IMR-90 (cell line): Measurements from ENCODE around the gene SERPINC1. TPM values are rescaled to one million over a fixed set of nuclear protein-coding genes. Genes with fewer than 3 reads are reported as not detected.

Experiments
- ATAC-seq: fragments of 200-7000 bp; cut with Tn5 transposase; 2 replicates; pipeline ENCODE4 v1.9.1; 2020; ENCODE audit warnings: low read depth, mild to moderate bottlenecking, moderate library complexity
- BruUV-seq: library from RNA; stranded (reverse); fragments of 400-500 nt; replicated peaks from 2 replicates; lab custom pipeline; 2021; lab: Mats Ljungman, UMichigan
- CTCF ChIA-PET: fragments of 300-600 bp; formaldehyde crosslinking; extraction: SDS; loops from one replicate; lab custom pipeline; 2021; ENCODE audit warnings: antibody characterized with exemption; lab: Yijun Ruan, JAX
- POLR2A ChIA-PET: fragments of 300-600 bp; sonication (Branson Sonifier 250); formaldehyde crosslinking; loops from one replicate; lab custom pipeline; 2022; ENCODE audit warnings: antibody characterized with exemption; ENCODE audit not compliant: unreplicated experiment; lab: Charles Lee
- DNase-seq: peaks from one replicate; pipeline ENCODE4 v3.0.0; 2013
- H2AFZ ChIP-seq: replicated peaks from 2 replicates; pipeline ENCODE3; 2013; ENCODE audit warnings: low read length, mild to moderate bottlenecking; ENCODE audit not compliant: poor library complexity
- H2AK5ac ChIP-seq: 2 replicates; pipeline ENCODE4 v1.6.1; 2013; ENCODE audit warnings: low read depth, low read length, inconsistent platforms
- H2AK9ac ChIP-seq: replicated peaks from 2 replicates; pipeline ENCODE3; 2013; ENCODE audit warnings: mild to moderate bottlenecking, low read depth, low read length, moderate library complexity; ENCODE audit not compliant: poor library complexity
- H2BK120ac ChIP-seq: 2 replicates; pipeline ENCODE4 v1.6.1; 2013; ENCODE audit warnings: low read depth, low read length, inconsistent platforms
- H2BK15ac ChIP-seq: 3 replicates; pipeline ENCODE4 v1.6.1; 2013; ENCODE audit warnings: low read depth, low read length, inconsistent platforms
- H2BK20ac ChIP-seq: 2 replicates; pipeline ENCODE4 v1.6.1; 2013; ENCODE audit warnings: low read depth, mild to moderate bottlenecking, inconsistent platforms, low read length, moderate library complexity
- H2BK5ac ChIP-seq: 2 replicates; pipeline ENCODE4 v1.6.1; 2013; ENCODE audit warnings: mild to moderate bottlenecking, low read depth, low read length, inconsistent platforms; ENCODE audit not compliant: poor library complexity, severe bottlenecking
- H3K14ac ChIP-seq: replicated peaks from 2 replicates; pipeline ENCODE4 v1.6.1; 2013; ENCODE audit warnings: low read depth, low read length, inconsistent platforms
- H3K18ac ChIP-seq: 2 replicates; pipeline ENCODE4 v1.6.1; 2013; ENCODE audit warnings: low read depth, low read length, control low read depth
- H3K23ac ChIP-seq: 2 replicates; pipeline ENCODE4 v1.6.1; 2013; ENCODE audit warnings: low read depth, low read length, inconsistent platforms
- H3K27ac ChIP-seq: 2 replicates; pipeline ENCODE4 v1.5.1; 2013; ENCODE audit warnings: mild to moderate bottlenecking, control low read depth, low read length; ENCODE audit not compliant: insufficient read depth
- H3K27me3 ChIP-seq: 2 replicates; pipeline ENCODE4 v1.6.1; 2013; ENCODE audit warnings: low read length; ENCODE audit not compliant: control insufficient read depth, insufficient read depth
- H3K36me3 ChIP-seq: 2 replicates; pipeline ENCODE4 v1.6.1; 2013; ENCODE audit warnings: low read length, mixed read lengths; ENCODE audit not compliant: control insufficient read depth, insufficient read depth
- H3K4ac ChIP-seq: 2 replicates; pipeline ENCODE4 v1.6.1; 2013; ENCODE audit warnings: low read depth, low read length, inconsistent platforms
- H3K4me1 ChIP-seq: 2 replicates; pipeline ENCODE4 v1.6.1; 2013; ENCODE audit warnings: low read length, mixed read lengths; ENCODE audit not compliant: control insufficient read depth, insufficient read depth
- H3K4me2 ChIP-seq: 2 replicates; pipeline ENCODE4 v1.6.1; 2013; ENCODE audit warnings: low read depth, mild to moderate bottlenecking, control low read depth, low read length, moderate library complexity
- H3K4me3 ChIP-seq: 2 replicates; pipeline ENCODE4 v1.5.1; 2013; ENCODE audit warnings: low read depth, mild to moderate bottlenecking, control low read depth, low read length, moderate library complexity; ENCODE audit not compliant: insufficient read depth
- H3K56ac ChIP-seq: 2 replicates; pipeline ENCODE4 v1.6.1; 2013; ENCODE audit warnings: low read length, inconsistent platforms; ENCODE audit not compliant: insufficient read depth; ENCODE audit errors: extremely low read depth
- H3K79me1 ChIP-seq, 2 experiments: 2 replicates each; pipeline ENCODE4 v1.6.1; 2013; ENCODE audit warnings: low read length in 2 of 2, inconsistent platforms in 1 of 2, low read depth in 1 of 2
- H3K9ac ChIP-seq: 2 replicates; pipeline ENCODE4 v1.6.1; 2013; ENCODE audit warnings: low read depth, low read length, control low read depth
- H3K9me1 ChIP-seq: 2 replicates; pipeline ENCODE4 v1.6.1; 2013; ENCODE audit warnings: low read length, inconsistent platforms; ENCODE audit not compliant: insufficient read depth
- H3K9me3 ChIP-seq: 2 replicates; pipeline ENCODE4 v1.6.1; 2013; ENCODE audit warnings: low read length; ENCODE audit not compliant: control insufficient read depth, insufficient read depth
- H4K20me1 ChIP-seq: 2 replicates; pipeline ENCODE4 v1.6.1; 2013; ENCODE audit warnings: low read length, inconsistent platforms; ENCODE audit not compliant: insufficient read depth
- H4K5ac ChIP-seq: 2 replicates; pipeline ENCODE4 v1.6.1; 2013; ENCODE audit warnings: mild to moderate bottlenecking, low read depth, low read length, control low read depth
- H4K8ac ChIP-seq, 2 experiments: 2 replicates each; pipeline ENCODE4 v1.6.1; 2013; ENCODE audit warnings: low read depth in 2 of 2, low read length in 2 of 2, control low read depth in 1 of 2, inconsistent platforms in 1 of 2
- H4K91ac ChIP-seq: 2 replicates; pipeline ENCODE4 v1.6.1; 2013; ENCODE audit warnings: low read depth, low read length, inconsistent platforms; ENCODE audit not compliant: insufficient read depth
- BHLHE40 ChIP-seq: fragments of 150-350 bp; IDR thresholded peaks from 2 replicates; pipeline ENCODE4 v1.6.1; 2016; ENCODE audit warnings: mild to moderate bottlenecking, low read depth, low read length
- CEBPB ChIP-seq: IDR thresholded peaks from 2 replicates; pipeline ENCODE4 v1.6.1; 2012; ENCODE audit warnings: low read depth, low read length, improper control_type of control experiment
- CHD1 ChIP-seq: IDR thresholded peaks from 2 replicates; pipeline ENCODE4 v1.6.1; 2012; ENCODE audit warnings: low read depth, low read length, improper control_type of control experiment
- CTCF ChIP-seq: conservative IDR thresholded peaks from 2 replicates; pipeline ENCODE4 v1.5.1; 2012; ENCODE audit warnings: mild to moderate bottlenecking, low read depth, low read length, improper control_type of control experiment
- ELK1 ChIP-seq: fragments of 150-350 bp; IDR thresholded peaks from 2 replicates; pipeline ENCODE4 v1.6.1; 2016; ENCODE audit warnings: low read depth, mild to moderate bottlenecking, low read length, moderate library complexity, borderline replicate concordance
- FOS ChIP-seq: fragments of 150-350 bp; IDR thresholded peaks from 2 replicates; pipeline ENCODE4 v1.6.1; 2016; ENCODE audit warnings: low read depth, low read length
- MAFK ChIP-seq: IDR thresholded peaks from 2 replicates; pipeline ENCODE4 v1.6.1; 2012; ENCODE audit warnings: low read depth, low read length, improper control_type of control experiment
- MAZ ChIP-seq: IDR thresholded peaks from 2 replicates; pipeline ENCODE4 v1.6.1; 2012; ENCODE audit warnings: low read depth, mild to moderate bottlenecking, low read length, improper control_type of control experiment, moderate library complexity, borderline replicate concordance
- MXI1 ChIP-seq: IDR thresholded peaks from 2 replicates; pipeline ENCODE4 v1.6.1; 2012; ENCODE audit warnings: low read depth, mild to moderate bottlenecking, low read length, moderate library complexity, borderline replicate concordance
- NFE2L2 ChIP-seq: fragments of 150-350 bp; IDR thresholded peaks from 2 replicates; pipeline ENCODE4 v1.6.1; 2016; ENCODE audit warnings: low read depth, mild to moderate bottlenecking, low read length
- POLR2A ChIP-seq: IDR thresholded peaks from 2 replicates; pipeline ENCODE4 v1.6.1; 2012; ENCODE audit warnings: mild to moderate bottlenecking, low read depth, low read length
- RAD21 ChIP-seq: IDR thresholded peaks from 2 replicates; pipeline ENCODE4 v1.6.1; 2012; ENCODE audit warnings: low read length, improper control_type of control experiment
- RCOR1 ChIP-seq: IDR thresholded peaks from 2 replicates; pipeline ENCODE4 v1.6.1; 2012; ENCODE audit warnings: mild to moderate bottlenecking, low read length, improper control_type of control experiment; ENCODE audit not compliant: insufficient replicate concordance
- RFX5 ChIP-seq: IDR thresholded peaks from 2 replicates; pipeline ENCODE4 v1.8.0; 2012; ENCODE audit warnings: low read depth, mild to moderate bottlenecking, low read length, moderate library complexity
- SMC3 ChIP-seq: fragments of 150-350 bp; IDR thresholded peaks from 2 replicates; pipeline ENCODE4 v1.6.1; 2016; ENCODE audit warnings: low read depth, mild to moderate bottlenecking, antibody characterized with exemption, low read length, moderate library complexity
- USF2 ChIP-seq: fragments of 150-350 bp; IDR thresholded peaks from 2 replicates; pipeline ENCODE4 v1.6.1; 2017; ENCODE audit warnings: mild to moderate bottlenecking, antibody characterized with exemption, low read length, low read depth
- dilution Hi-C: fragments of 300-500 bp; cut with HindIII; formaldehyde crosslinking; loops from one replicate; pipeline ENCODE4 v1.14.3; 2018; ENCODE audit warnings: low sequenced_read_pairs; ENCODE audit not compliant: unreplicated experiment
- in situ Hi-C: fragments of 300-500 bp; cut with MboI; formaldehyde crosslinking; loops from 3 replicates; pipeline ENCODE4 v1.14.3; 2019; ENCODE audit warnings: low sequenced_read_pairs, inconsistent platforms, mixed read lengths
- intact Hi-C: fragments of 100-400 bp; cut with micrococcal nuclease; formaldehyde crosslinking; loops from 2 replicates; pipeline ENCODE4 v1.10.0; 2022
- polyA plus RNA-seq, 3 experiments: library from polyadenylated mRNA; depleted of rRNA; stranded (reverse); fragments of >200 nt; gene quantifications; 2 replicates each; pipeline ENCODE4 v1.2.3, GENCODE V29; 2012; ENCODE audit warnings: low replicate concordance in 1 of 3
- total RNA-seq: library from RNA; depleted of rRNA; stranded (reverse); fragments of >200 nt; gene quantifications from 2 replicates; pipeline ENCODE4 v1.2.3, GENCODE V29; 2012

The SERPINC1 gene
- total and polyA plus RNA-seq, 2 of the 4 experiments (the other 2 are of a cell fraction): not detected

- dilution Hi-C loops (no loop called here), intact Hi-C loops (no loop called here)
- peaks cover 0 to 3% of the 10 kb centered on the region in 2 experiments; a peak in 1 of 4 replicates for H3K79me1 ChIP-seq
These were observed 28.4 kb downstream of the SERPINC1 start for GRCh38 chr1:173888749-173889148.

More at GRCh38 chr1:173888749-173889148, 28.4 kb downstream of the SERPINC1 start:
- no peak overlapping the region for H3K4ac ChIP-seq
- H3K56ac ChIP-seq: no peak overlapping the region
- no peak overlapping the region for H4K91ac ChIP-seq
- H4K8ac ChIP-seq: no peak overlapping the region
- peaks cover 13% of the 10 kb centered on the region for H3K36me3 ChIP-seq
- ChIA-PET CTCF (interaction anchor here (0.9 kb wide), 1 partner anchor 19 kb away, joined by 3 read pairs; no protein-coding TSS in a partner anchor), POLR2A (no interaction called here)
- H3K23ac ChIP-seq: no peak overlapping the region
- no peaks in the 10 kb centered on the region for H3K27me3 ChIP-seq
- no peak overlapping the region for H2AK5ac ChIP-seq
- H2BK5ac ChIP-seq: no peak overlapping the region
- no peak overlapping the region for H2BK20ac ChIP-seq
- no peak overlapping the region for H3K14ac ChIP-seq
- in situ Hi-C loops: no loop called here
- H4K20me1 ChIP-seq: no peaks in the 10 kb centered on the region
- no peak overlapping the region for H2AFZ ChIP-seq
- H3K9ac ChIP-seq: no peak overlapping the region
- H3K4me2 ChIP-seq: no peak overlapping the region
- ATAC-seq (no peak), DNase-seq (no peak)
- H3K9me3 ChIP-seq: no peaks in the 10 kb centered on the region
- no peak overlapping the region for H3K4me3 ChIP-seq
- no TSS peak for BruUV-seq
- no peak overlapping the region for H2BK120ac ChIP-seq
- H3K27ac ChIP-seq: no peak overlapping the region
- H3K18ac ChIP-seq: no peak overlapping the region
- no peak overlapping the region for H2AK9ac ChIP-seq
- TF ChIP-seq RCOR1 (no peak), RFX5 (no peak), MAFK (no peak), CHD1 (no peak), CTCF (no peak), USF2 (no peak), FOS (no peak), CEBPB (no peak), MAZ (no peak), POLR2A (no peak), MXI1 (no peak), SMC3 (no peak), ELK1 (no peak), NFE2L2 (no peak), BHLHE40 (no peak), RAD21 (no peak)
- H2BK15ac ChIP-seq: no peak overlapping the region
- no peaks in the 10 kb centered on the region; the same call in 1 of the 2 replicates for H3K9me1 ChIP-seq
- H3K4me1 ChIP-seq: no peaks in the 10 kb centered on the region
- no peak overlapping the region for H4K5ac ChIP-seq
